GM23338 (cell line): ENCODE measurements around the gene C2orf68.

ENCODE experiments used
- CTCF ChIP-seq, 2 experiments: fragments of 200-600 bp in 1 of 2; sonication (generic) in 1 of 2; conservative IDR thresholded peaks; 2 replicates each; pipeline versions ENCODE4 v1.5.1 to v1.6.1; 2016 to 2017; ENCODE audit warnings: antibody characterized with exemption in 2 of 2, low read depth in 2 of 2, mild to moderate bottlenecking in 2 of 2, moderate library complexity in 1 of 2
- EZH2 ChIP-seq: fragments of 200-600 bp; sonication (generic); IDR thresholded peaks from one replicate; pipeline ENCODE4 v1.8.0; 2017; ENCODE audit warnings: antibody characterized with exemption, mild to moderate bottlenecking, low read depth; ENCODE audit not compliant: unreplicated experiment
- POLR2AphosphoS5 ChIP-seq: IDR thresholded peaks from 2 replicates; pipeline ENCODE4 v1.6.1; 2016; ENCODE audit warnings: antibody characterized with exemption, low read depth
- TF ChIP-seq, protein P1 (sequence below): IDR thresholded peaks from one replicate; pipeline ENCODE4 v1.6.1; 2018; ENCODE audit warnings: antibody characterized with exemption; ENCODE audit not compliant: unreplicated experiment

DNA sequence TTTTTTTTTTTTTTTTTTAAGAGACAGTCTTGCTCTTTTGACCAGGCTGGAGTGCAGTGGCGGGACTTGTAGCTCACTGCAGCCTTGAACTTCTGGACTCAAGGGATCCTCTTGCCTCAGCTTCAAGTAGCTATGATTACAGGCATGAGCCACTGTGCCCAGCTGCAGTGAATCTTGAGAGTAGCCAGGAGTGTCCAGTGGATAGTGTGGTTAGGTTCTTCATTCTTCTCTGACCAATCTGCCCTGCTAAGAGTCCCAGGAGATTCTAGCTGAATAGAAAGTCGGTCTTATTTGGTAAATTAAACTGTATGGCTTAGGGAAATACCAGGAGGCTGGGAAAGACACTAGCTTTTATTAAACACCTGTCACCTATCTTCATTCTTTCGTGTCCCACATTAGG, 19.4 kb upstream of the C2orf68 start:
- TF ChIP-seq CTCF (conservative IDR thresholded peaks at IDR 0.05; ENCODE audit: low read depth in 2 of 2) (no peak), POLR2AphosphoS5 (no peak), EZH2 (no peak)
- TF ChIP-seq, protein P1, sequence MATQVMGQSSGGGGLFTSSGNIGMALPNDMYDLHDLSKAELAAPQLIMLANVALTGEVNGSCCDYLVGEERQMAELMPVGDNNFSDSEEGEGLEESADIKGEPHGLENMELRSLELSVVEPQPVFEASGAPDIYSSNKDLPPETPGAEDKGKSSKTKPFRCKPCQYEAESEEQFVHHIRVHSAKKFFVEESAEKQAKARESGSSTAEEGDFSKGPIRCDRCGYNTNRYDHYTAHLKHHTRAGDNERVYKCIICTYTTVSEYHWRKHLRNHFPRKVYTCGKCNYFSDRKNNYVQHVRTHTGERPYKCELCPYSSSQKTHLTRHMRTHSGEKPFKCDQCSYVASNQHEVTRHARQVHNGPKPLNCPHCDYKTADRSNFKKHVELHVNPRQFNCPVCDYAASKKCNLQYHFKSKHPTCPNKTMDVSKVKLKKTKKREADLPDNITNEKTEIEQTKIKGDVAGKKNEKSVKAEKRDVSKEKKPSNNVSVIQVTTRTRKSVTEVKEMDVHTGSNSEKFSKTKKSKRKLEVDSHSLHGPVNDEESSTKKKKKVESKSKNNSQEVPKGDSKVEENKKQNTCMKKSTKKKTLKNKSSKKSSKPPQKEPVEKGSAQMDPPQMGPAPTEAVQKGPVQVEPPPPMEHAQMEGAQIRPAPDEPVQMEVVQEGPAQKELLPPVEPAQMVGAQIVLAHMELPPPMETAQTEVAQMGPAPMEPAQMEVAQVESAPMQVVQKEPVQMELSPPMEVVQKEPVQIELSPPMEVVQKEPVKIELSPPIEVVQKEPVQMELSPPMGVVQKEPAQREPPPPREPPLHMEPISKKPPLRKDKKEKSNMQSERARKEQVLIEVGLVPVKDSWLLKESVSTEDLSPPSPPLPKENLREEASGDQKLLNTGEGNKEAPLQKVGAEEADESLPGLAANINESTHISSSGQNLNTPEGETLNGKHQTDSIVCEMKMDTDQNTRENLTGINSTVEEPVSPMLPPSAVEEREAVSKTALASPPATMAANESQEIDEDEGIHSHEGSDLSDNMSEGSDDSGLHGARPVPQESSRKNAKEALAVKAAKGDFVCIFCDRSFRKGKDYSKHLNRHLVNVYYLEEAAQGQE: no peak
